Activated B cell treated with CpG ODN at 0.5 μM for 24 hours (primary cell): ENCODE data around the gene ARMH3. TPM values are rescaled to one million over a fixed set of nuclear protein-coding genes. Genes with fewer than 3 reads are reported as not detected.

Experiments
- ATAC-seq: fragments of 200-7000 bp; cut with Tn5 transposase; one replicate; pipeline ENCODE4 v1.10.0; 2021; ENCODE audit warnings: low read depth, mild to moderate bottlenecking, moderate library complexity
- CTCF ChIA-PET: fragments of 350-600 bp; sonication (Branson Sonifier 250); formaldehyde crosslinking; loops from one replicate; lab custom pipeline; 2021; ENCODE audit warnings: antibody characterized with exemption; lab: Charles Lee
- POLR2A ChIA-PET: fragments of 350-600 bp; sonication (Branson Sonifier 250); formaldehyde crosslinking; loops from one replicate; lab custom pipeline; 2021; ENCODE audit warnings: antibody characterized with exemption; lab: Charles Lee
- DNase-seq: peaks from one replicate; pipeline ENCODE4 v3.0.0; 2022
- H3K27ac Mint-ChIP-seq: one replicate; pipeline ENCODE4 v1.8.0; 2020; ENCODE audit warnings: mixed read lengths
- H3K27me3 Mint-ChIP-seq: one replicate; pipeline ENCODE4 v1.8.0; 2021; ENCODE audit warnings: mixed read lengths
- H3K36me3 Mint-ChIP-seq: one replicate; pipeline ENCODE4 v1.8.0; 2021; ENCODE audit warnings: low read depth, mixed read lengths
- H3K4me1 Mint-ChIP-seq: one replicate; pipeline ENCODE4 v1.8.0; 2021; ENCODE audit warnings: mixed read lengths
- H3K4me3 Mint-ChIP-seq: one replicate; pipeline ENCODE4 v1.8.0; 2020; ENCODE audit warnings: mild to moderate bottlenecking, mixed read lengths
- H3K9me3 Mint-ChIP-seq: one replicate; pipeline ENCODE4 v1.8.0; 2020; ENCODE audit warnings: mixed read lengths
- CTCF ChIP-seq: fragments of 200-600 bp; IDR thresholded peaks from one replicate; pipeline ENCODE4 v1.8.0; 2022; ENCODE audit warnings: antibody characterized with exemption, mild to moderate bottlenecking
- intact Hi-C: fragments of 100-400 bp; cut with micrococcal nuclease; formaldehyde crosslinking; loops from one replicate; pipeline ENCODE4 v1.15.1; 2024
- total RNA-seq: library from RNA; stranded (reverse); gene quantifications from 2 replicates; pipeline ENCODE4 v1.2.3, GENCODE V29; 2022

The ARMH3 gene
- total RNA-seq, 1 donor from 2014 or later = 35.4 TPM

- no peaks in the 10 kb centered on the region for H3K9me3 Mint-ChIP-seq
- H3K4me3 Mint-ChIP-seq = no peak overlapping the region
- ChIA-PET CTCF (no interaction called here), POLR2A (interaction anchor here (0.6 kb wide), 1 partner anchor 271 kb away, joined by 3 read pairs; no protein-coding TSS in a partner anchor)
- H3K27ac Mint-ChIP-seq = no peak overlapping the region
- ATAC-seq = no peak
- intact Hi-C loops = no loop called here
- DNase-seq = no peak
- no peak for TF ChIP-seq CTCF
- peaks cover 67% of the 10 kb centered on the region for H3K36me3 Mint-ChIP-seq
- H3K27me3 Mint-ChIP-seq = no peaks in the 10 kb centered on the region
- H3K4me1 Mint-ChIP-seq = no peaks in the 10 kb centered on the region
These were observed 22.2 kb downstream of the ARMH3 start for GRCh38 chr10:102033787-102034186.

- H3K27me3 Mint-ChIP-seq = no peaks in the 10 kb centered on the region
- ChIA-PET CTCF (interaction anchor here (1.2 kb wide), 1 partner anchor 17 kb away, joined by 5 read pairs; no protein-coding TSS in a partner anchor), POLR2A (no interaction called here)
- DNase-seq (no peak), ATAC-seq (no peak)
- H3K27ac Mint-ChIP-seq = no peak overlapping the region
- no peaks in the 10 kb centered on the region for H3K9me3 Mint-ChIP-seq
- no peak overlapping the region for H3K4me3 Mint-ChIP-seq
- H3K36me3 Mint-ChIP-seq = peaks cover 79% of the 10 kb centered on the region
- intact Hi-C loops = no loop called here
- no peak for TF ChIP-seq CTCF
- H3K4me1 Mint-ChIP-seq = no peaks in the 10 kb centered on the region
These were observed 28.7 kb downstream of the ARMH3 start for GRCh38 chr10:102027261-102027660.

DNA sequence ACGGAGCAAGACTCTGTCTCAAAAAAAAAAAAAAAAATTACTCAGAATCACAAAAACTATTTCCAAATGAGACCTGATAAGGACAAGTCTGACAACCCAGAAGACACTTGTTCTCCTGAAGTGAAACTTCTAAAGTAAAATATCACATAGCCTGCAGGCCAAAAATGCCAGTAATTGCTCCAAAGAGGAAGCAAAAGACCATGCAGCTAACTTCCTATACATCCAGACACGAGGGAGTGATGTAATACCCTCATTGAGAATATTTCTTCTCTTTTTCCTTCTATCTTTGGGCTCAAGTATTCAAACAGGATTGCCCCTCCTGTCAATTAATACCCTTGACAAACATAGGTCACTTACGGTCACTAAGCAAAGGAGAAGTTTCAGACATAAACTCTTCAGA, 31.2 kb downstream of the ARMH3 start:
- no peak for ATAC-seq

DNA sequence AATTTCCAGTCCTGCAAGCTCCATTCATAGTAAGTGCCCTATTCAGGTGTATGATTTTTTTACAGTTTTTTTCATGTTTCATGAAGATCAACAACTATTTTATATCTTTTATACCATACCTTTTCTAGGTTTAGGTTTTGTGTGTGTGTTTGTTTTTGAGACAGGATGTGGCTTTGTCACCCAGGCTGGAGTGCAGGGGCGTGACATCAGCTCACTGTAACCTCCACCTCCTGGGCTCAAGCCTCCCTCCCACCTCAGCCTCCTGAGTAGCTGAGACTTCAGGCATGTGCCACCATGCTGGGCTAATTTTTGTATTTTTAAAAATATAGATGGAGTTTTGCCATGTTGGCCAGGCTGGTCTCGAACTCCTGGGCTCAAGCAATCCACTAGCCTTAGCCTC, 35.0 kb downstream of the ARMH3 start:
- Mint-ChIP-seq H3K27ac (no peak overlapping the region), H3K4me1 (no peaks in the 10 kb centered on the region), H3K9me3 (no peaks in the 10 kb centered on the region), H3K27me3 (no peaks in the 10 kb centered on the region), H3K4me3 (no peak overlapping the region), H3K36me3 (peaks cover 63% of the 10 kb centered on the region)
- DNase-seq (no peak), ATAC-seq (no peak)
- POLR2A ChIA-PET = no interaction called here
- intact Hi-C loops = no loop called here
- TF ChIP-seq CTCF = no peak
- CTCF ChIA-PET = interaction anchor here (0.7 to 3.4 kb wide), 3 partner anchors 11 to 180 kb away, joined by 3 to 13 read pairs (median 3); no protein-coding TSS in a partner anchor

More for the DNA sequence above, 31.2 kb downstream of the ARMH3 start:
- Mint-ChIP-seq H3K36me3 (peaks cover 68% of the 10 kb centered on the region), H3K27me3 (no peaks in the 10 kb centered on the region), H3K27ac (no peak overlapping the region), H3K4me3 (no peak overlapping the region), H3K4me1 (no peaks in the 10 kb centered on the region), H3K9me3 (no peaks in the 10 kb centered on the region)
- no peak for DNase-seq
- POLR2A ChIA-PET = interaction anchor here (0.7 kb wide), 1 partner anchor 224 kb away, joined by 3 read pairs; no protein-coding TSS in a partner anchor
- intact Hi-C loops = no loop called here
- no peak for TF ChIP-seq CTCF
- CTCF ChIA-PET = no interaction called here

DNA sequence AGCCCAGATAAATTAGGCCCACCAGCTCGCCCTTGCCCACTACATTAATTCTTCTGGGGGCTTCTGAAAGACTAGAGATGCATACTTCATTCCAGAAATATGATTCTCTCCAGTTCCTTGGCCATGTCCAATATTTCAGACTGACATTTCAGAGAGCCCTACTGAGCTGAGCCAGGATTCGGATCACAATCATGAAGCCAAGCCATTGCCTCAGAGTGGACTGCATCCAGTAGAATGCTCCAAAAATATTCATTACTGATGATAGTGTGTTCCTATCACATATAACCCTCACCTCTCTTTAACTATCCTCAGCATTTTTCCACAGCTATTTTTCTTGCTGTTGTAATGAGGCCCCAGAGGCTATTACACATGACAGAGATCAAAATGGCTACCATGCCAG, 38.7 kb downstream of the ARMH3 start:
- Mint-ChIP-seq H3K9me3 (no peaks in the 10 kb centered on the region), H3K4me1 (no peaks in the 10 kb centered on the region), H3K27me3 (no peaks in the 10 kb centered on the region), H3K4me3 (no peak overlapping the region), H3K27ac (no peak overlapping the region), H3K36me3 (peaks cover 63% of the 10 kb centered on the region)
- CTCF ChIA-PET = interaction anchor here (0.9 to 4.2 kb wide), 5 partner anchors 8 to 181 kb away, joined by 3 to 24 read pairs (median 6); no protein-coding TSS in a partner anchor
- POLR2A ChIA-PET = no interaction called here
- DNase-seq (no peak), ATAC-seq (no peak)
- no peak for TF ChIP-seq CTCF
- intact Hi-C loops = no loop called here
